ENCODE measurements around the gene ZBTB8OS. TPM values are rescaled to one million over a fixed set of nuclear protein-coding genes. Genes with fewer than 3 reads are reported as not detected.

ZBTB8OS gene
- total RNA-seq, 1 experiment from 2014 or later: 49.2 TPM

DNA sequence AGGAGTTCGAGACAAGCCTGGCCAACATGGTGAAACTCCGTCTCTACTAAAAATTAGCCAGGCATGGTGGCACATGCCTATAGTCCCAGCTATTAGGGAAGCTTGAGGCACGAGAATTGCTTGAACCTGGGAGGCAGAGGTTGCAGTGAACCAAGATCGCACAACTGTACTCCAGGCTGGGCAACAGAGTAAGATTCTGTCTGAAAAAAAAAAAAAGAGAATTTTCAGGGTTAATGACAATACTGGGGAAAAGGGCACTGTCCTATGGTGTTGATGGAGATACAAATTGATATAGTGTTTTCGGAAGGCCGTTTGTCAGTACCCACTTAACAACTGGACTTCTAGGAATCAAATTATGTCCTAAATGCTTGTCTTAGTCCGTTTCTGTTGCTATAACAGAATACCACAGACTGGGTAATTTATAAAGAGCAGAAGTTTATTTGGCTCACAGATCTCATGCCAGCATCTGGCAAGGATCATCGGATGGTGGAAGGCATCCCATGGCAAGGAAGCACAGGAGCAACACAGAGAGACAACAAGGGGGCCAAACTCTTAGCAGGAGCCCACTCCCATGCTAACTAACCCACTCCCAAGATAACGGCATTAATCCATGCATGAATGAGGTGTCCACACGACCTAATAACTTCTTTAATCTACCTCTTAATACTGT lies 69.9 kb downstream of the ZBTB8OS start:
- ATAC-seq: no peak
- intact Hi-C loops (cut with micrococcal nuclease): no loop called here
- no peak overlapping the region for H3K4me2 ChIP-seq (ENCODE audit: low read length)
- H3K4me1 ChIP-seq (ENCODE audit: control insufficient read depth in 1 of 2, insufficient read depth in 2 of 2, low read length in 2 of 2): no peaks in the 10 kb centered on the region
- no peaks in the 10 kb centered on the region for H3K9me2 ChIP-seq (ENCODE audit: insufficient read depth)
- no peaks in the 10 kb centered on the region for H3K27me3 ChIP-seq (ENCODE audit: insufficient read depth, low read length)
- BruUV-seq (replicated peaks): no TSS peak
- POLR2A ChIA-PET: no interaction called here
- H3K36me3 ChIP-seq (ENCODE audit: control insufficient read depth in 1 of 2, insufficient read depth in 2 of 2, low read length in 2 of 2): no peaks in the 10 kb centered on the region
- TF ChIP-seq EZH2phosphoT487 (IDR thresholded peaks at IDR 0.05; ENCODE audit: borderline replicate concordance): no peak
- no peaks in the 10 kb centered on the region for H3K79me2 ChIP-seq (ENCODE audit: insufficient read depth, low read length)
- H2AFZ ChIP-seq (ENCODE audit: low read depth, low read length, poor library complexity, severe bottlenecking): no peak overlapping the region
- CTCF ChIA-PET: no interaction called here
- no peaks in the 10 kb centered on the region for H4K20me1 ChIP-seq (ENCODE audit: insufficient read depth)
- H3K9me3 ChIP-seq (ENCODE audit: control insufficient read depth in 1 of 2, insufficient read depth in 1 of 2, low read depth in 1 of 2, low read length in 2 of 2): no peaks in the 10 kb centered on the region
- RAD21 ChIA-PET (ENCODE audit: low non-redundant PET in 1 of 2, low total read pairs in 2 of 2, uncharacterized antibody in 2 of 2, unreplicated experiment in 2 of 2): no interaction called here
- H3K9ac ChIP-seq (ENCODE audit: low read length): no peak overlapping the region
- no peak for DNase-seq (ENCODE audit: low read depth, low spot score)
- H3K27ac ChIP-seq (ENCODE audit: low read depth, low read length): no peak overlapping the region
- no peak overlapping the region for H3K4me3 ChIP-seq (replicated peaks in 1 of 2; ENCODE audit: low read depth in 1 of 2, low read length in 2 of 2)

Other genes starting within 250 kb of the ZBTB8OS start
- gene ZBTB8B, start 185.5 kb downstream of the ZBTB8OS start, total RNA-seq (2021; ENCODE audit: unreplicated experiment): 0.25 TPM
- gene ZBTB8A, start 111.1 kb downstream of the ZBTB8OS start, total RNA-seq (2021; ENCODE audit: unreplicated experiment): 9.7 TPM
- 279 TPM for gene RBBP4, start 658 bp upstream of the ZBTB8OS start, total RNA-seq (2021; ENCODE audit: unreplicated experiment)
- gene SYNC, start 52.2 kb upstream of the ZBTB8OS start, total RNA-seq (2021; ENCODE audit: unreplicated experiment): 1.3 TPM
- gene YARS1, start 166.8 kb upstream of the ZBTB8OS start, total RNA-seq (2021; ENCODE audit: unreplicated experiment): 244 TPM
- gene S100PBP, start 167.1 kb upstream of the ZBTB8OS start, total RNA-seq (2021; ENCODE audit: unreplicated experiment): 38.2 TPM
- not detected for gene FNDC5, start 220.4 kb upstream of the ZBTB8OS start, total RNA-seq (2021; ENCODE audit: unreplicated experiment)
- gene HPCA, start 235.9 kb upstream of the ZBTB8OS start, total RNA-seq (2021; ENCODE audit: unreplicated experiment): 0.15 TPM

Data from HCT116 (cell line).